PFSK-1 (cell line): ENCODE data around the gene CNIH2.

Experiments used
- FOXP2 ChIP-seq: optimal IDR thresholded peaks from 2 replicates; pipeline ENCODE3; 2011; ENCODE audit warnings: borderline replicate concordance, control low read depth, inconsistent platforms; ENCODE audit not compliant: insufficient read depth; ENCODE audit errors: extremely low read length, extremely low read depth
- POLR2AphosphoS5 ChIP-seq: IDR thresholded peaks from 2 replicates; pipeline ENCODE4 v1.6.1; 2012; ENCODE audit warnings: low read depth, mild to moderate bottlenecking, control low read depth, low read length, moderate library complexity
- REST ChIP-seq, 2 experiments: IDR thresholded peaks; 2 replicates each; pipeline versions ENCODE4 v1.6.1 to v1.8.0; 2011 to 2012; ENCODE audit warnings: low read depth in 2 of 2, low read length in 2 of 2, control low read depth in 1 of 2, inconsistent platforms in 1 of 2, mild to moderate bottlenecking in 1 of 2, moderate library complexity in 1 of 2; ENCODE audit not compliant: insufficient read depth in 1 of 2
- SIN3A ChIP-seq: IDR thresholded peaks from 2 replicates; pipeline ENCODE4 v1.6.1; 2012; ENCODE audit warnings: mild to moderate bottlenecking, low read length, moderate library complexity, borderline replicate concordance; ENCODE audit not compliant: insufficient read depth
- TAF1 ChIP-seq: IDR thresholded peaks from 2 replicates; pipeline ENCODE4 v1.6.1; 2012; ENCODE audit warnings: low read length, control low read depth, borderline replicate concordance; ENCODE audit not compliant: insufficient read depth

The CNIH2 gene

GRCh38 chr11:66263785-66264184 lies 14.2 kb upstream of the CNIH2 start:
- TF ChIP-seq TAF1 (no peak), REST (IDR thresholded peaks at IDR 0.05; ENCODE audit: insufficient read depth in 1 of 2, low read depth in 2 of 2, low read length in 2 of 2) (no peak), POLR2AphosphoS5 (no peak), SIN3A (no peak), FOXP2 (no peak)

- TF ChIP-seq SIN3A (no peak), FOXP2 (no peak), REST (IDR thresholded peaks at IDR 0.05; ENCODE audit: insufficient read depth in 1 of 2, low read depth in 2 of 2, low read length in 2 of 2) (no peak), TAF1 (no peak), POLR2AphosphoS5 (no peak)
Observed at GRCh38 chr11:66264383-66264782, 13.6 kb upstream of the CNIH2 start.

- TF ChIP-seq REST (IDR thresholded peaks at IDR 0.05; ENCODE audit: insufficient read depth in 1 of 2, low read depth in 2 of 2, low read length in 2 of 2) (no peak), FOXP2 (no peak), SIN3A (no peak)
Observed at GRCh38 chr11:66264914-66265313, 13.1 kb upstream of the CNIH2 start.

GRCh38 chr11:66265531-66266377 lies 12.2 kb upstream of the CNIH2 start:
- TF ChIP-seq FOXP2 (no peak), POLR2AphosphoS5 (no peak), TAF1 (no peak), REST (IDR thresholded peaks at IDR 0.05; ENCODE audit: insufficient read depth in 1 of 2, low read depth in 2 of 2, low read length in 2 of 2) (no peak), SIN3A (no peak)

GRCh38 chr11:66266378-66267038 lies 11.5 kb upstream of the CNIH2 start:
- TF ChIP-seq TAF1 = no peak
- no peak for TF ChIP-seq REST (IDR thresholded peaks at IDR 0.05; ENCODE audit: insufficient read depth in 1 of 2, low read depth in 2 of 2, low read length in 2 of 2)
- no peak for TF ChIP-seq SIN3A
- TF ChIP-seq FOXP2 = no peak
- no peak for TF ChIP-seq POLR2AphosphoS5
